ENCODE measurements around the gene WNT3A.

The WNT3A gene

GRCh38 chr1:228091084-228091483 is 84.3 kb downstream of the WNT3A start:
- POLR2A ChIA-PET = interaction anchor here (1.1 to 2.8 kb wide), 5 partner anchors 9 to 143 kb away, joined by 3 to 11 read pairs (median 4); partner anchors contain the start of genes ARF1 and WNT9A
- H3K9me3 ChIP-seq (ENCODE audit: control insufficient read depth, insufficient read depth, low read depth, low read length) = no peaks in the 10 kb centered on the region
- peaks cover 28% of the 10 kb centered on the region for H3K4me1 ChIP-seq (ENCODE audit: control insufficient read depth, insufficient read depth, low read length)
- CTCF ChIA-PET = interaction anchor here (0.7 to 2.4 kb wide), 3 partner anchors 11 to 92 kb away, joined by 3 to 8 read pairs (median 4); no protein-coding TSS in a partner anchor
- no peak overlapping the region for H3K27ac ChIP-seq (ENCODE audit: extremely low read depth, low read depth, low read length)
- no peak overlapping the region for H3K4me3 ChIP-seq (ENCODE audit: low read depth, low read length)
- no peak for TF ChIP-seq ZIC2 (tag by site-specific recombination; IDR thresholded peaks at IDR 0.05)
- TF ChIP-seq ZNF660 (tag by site-specific recombination; IDR thresholded peaks at IDR 0.05) = peak; percentile 92
- H3K36me3 ChIP-seq (ENCODE audit: control insufficient read depth in 2 of 2, insufficient read depth in 1 of 2, low read length in 2 of 2) = peaks cover 3 to 87% of the 10 kb centered on the region in 2 experiments; a peak in 2 of 3 replicates

GRCh38 chr1:228092342-228093049 is 85.7 kb downstream of the WNT3A start:
- Histone ChIP-seq H3K4me1 (ENCODE audit: control insufficient read depth, insufficient read depth, low read length) (peaks cover 17% of the 10 kb centered on the region), H3K27ac (ENCODE audit: extremely low read depth, low read depth, low read length) (no peak overlapping the region), H3K9me3 (ENCODE audit: control insufficient read depth, insufficient read depth, low read depth, low read length) (no peaks in the 10 kb centered on the region), H3K4me3 (ENCODE audit: low read depth, low read length) (no peak overlapping the region), H3K36me3 (ENCODE audit: control insufficient read depth in 2 of 2, insufficient read depth in 1 of 2, low read length in 2 of 2) (peaks cover 3 to 96% of the 10 kb centered on the region in 2 experiments; a peak in 2 of 3 replicates)
- TF ChIP-seq TSHZ1 (tag by site-specific recombination; IDR thresholded peaks at IDR 0.05; ENCODE audit: borderline replicate concordance) (no peak), PRDM6 (tag by site-specific recombination; IDR thresholded peaks at IDR 0.05) (no peak), ZNF626 (tag by site-specific recombination; IDR thresholded peaks at IDR 0.05) (no peak), ZNF174 (tag by site-specific recombination; IDR thresholded peaks at IDR 0.05) (no peak), ZNF155 (tag by site-specific recombination; IDR thresholded peaks at IDR 0.05) (no peak), ZNF777 (tag by site-specific recombination; IDR thresholded peaks at IDR 0.05; ENCODE audit: borderline replicate concordance) (no peak), ZNF2 (tag by site-specific recombination; IDR thresholded peaks at IDR 0.05) (no peak), ZNF114 (tag by site-specific recombination; IDR thresholded peaks at IDR 0.05) (no peak), ZNF202 (tag by site-specific recombination; IDR thresholded peaks at IDR 0.05; ENCODE audit: borderline replicate concordance) (no peak)
- CTCF ChIA-PET = interaction anchor here (0.5 to 2.4 kb wide), 2 partner anchors 88 to 93 kb away, joined by 4 to 8 read pairs; no protein-coding TSS in a partner anchor
- POLR2A ChIA-PET = interaction anchor here (0.6 to 2.8 kb wide), 3 partner anchors 8 to 35 kb away, joined by 4 to 11 read pairs (median 6); partner anchors contain the start of gene ARF1

- POLR2A ChIA-PET = interaction anchor here (0.6 to 2.8 kb wide), 3 partner anchors 9 to 34 kb away, joined by 3 to 11 read pairs (median 6); partner anchors contain the start of gene ARF1
- no peak overlapping the region for H3K27ac ChIP-seq (ENCODE audit: extremely low read depth, low read depth, low read length)
- no peaks in the 10 kb centered on the region for H3K9me3 ChIP-seq (ENCODE audit: control insufficient read depth, insufficient read depth, low read depth, low read length)
- CTCF ChIA-PET = interaction anchor here (0.5 to 2.4 kb wide), 2 partner anchors 88 to 94 kb away, joined by 4 to 8 read pairs; no protein-coding TSS in a partner anchor
- H3K36me3 ChIP-seq (ENCODE audit: control insufficient read depth in 2 of 2, insufficient read depth in 1 of 2, low read length in 2 of 2) = peaks cover 3 to 96% of the 10 kb centered on the region in 2 experiments; a peak in 2 of 3 replicates
- TF ChIP-seq ZNF155 (tag by site-specific recombination; IDR thresholded peaks at IDR 0.05) (no peak), HIC1 (tag by site-specific recombination; IDR thresholded peaks at IDR 0.05) (0 out of 2 replicates have a peak, but pooled peaks have one; percentile 12)
- no peak overlapping the region for H3K4me3 ChIP-seq (ENCODE audit: low read depth, low read length)
- H3K4me1 ChIP-seq (ENCODE audit: control insufficient read depth, insufficient read depth, low read length) = peaks cover 9% of the 10 kb centered on the region
Observed at GRCh38 chr1:228093050-228093906, 86.5 kb downstream of the WNT3A start.
